GM12892 (cell line): Measurements from ENCODE around the gene TMEM238L.
"Not testable (repeated sequence)": the region's sequence is repeated elsewhere in the genome, so short reads cannot be mapped to it uniquely, and the experiment has no call there.

Source experiments
- POLR2A ChIP-seq: IDR thresholded peaks from 2 replicates; pipeline ENCODE4 v1.6.1; 2011; ENCODE audit warnings: low read depth, low read length, control low read depth
- POLR2AphosphoS5 ChIP-seq: IDR thresholded peaks from 2 replicates; pipeline ENCODE4 v1.6.1; 2011; ENCODE audit warnings: low read depth, low read length, control low read depth

- not testable (repeated sequence) for TF ChIP-seq POLR2AphosphoS5, POLR2A
Measured at GRCh38 chr17:10846636-10847035, 42.7 kb upstream of the TMEM238L start.
